SK-N-SH treated with all-trans-retinoic acid at 6 μM for 48 hours (cell line): ENCODE measurements around the gene SYTL3.

Source experiments
- TF ChIP-seq, protein P1 (sequence below): fragments of 250-450 bp; sonication (Bioruptor Pico); IDR thresholded peaks from 2 replicates; pipeline ENCODE4 v1.8.0; 2021; ENCODE audit warnings: low read depth, mild to moderate bottlenecking, moderate library complexity, borderline replicate concordance
- TF ChIP-seq, protein P2 (sequence below): fragments of 250-450 bp; sonication (Bioruptor Pico); IDR thresholded peaks from 2 replicates; pipeline ENCODE4 v1.5.1; 2020; ENCODE audit warnings: low read depth, mild to moderate bottlenecking, moderate library complexity

DNA sequence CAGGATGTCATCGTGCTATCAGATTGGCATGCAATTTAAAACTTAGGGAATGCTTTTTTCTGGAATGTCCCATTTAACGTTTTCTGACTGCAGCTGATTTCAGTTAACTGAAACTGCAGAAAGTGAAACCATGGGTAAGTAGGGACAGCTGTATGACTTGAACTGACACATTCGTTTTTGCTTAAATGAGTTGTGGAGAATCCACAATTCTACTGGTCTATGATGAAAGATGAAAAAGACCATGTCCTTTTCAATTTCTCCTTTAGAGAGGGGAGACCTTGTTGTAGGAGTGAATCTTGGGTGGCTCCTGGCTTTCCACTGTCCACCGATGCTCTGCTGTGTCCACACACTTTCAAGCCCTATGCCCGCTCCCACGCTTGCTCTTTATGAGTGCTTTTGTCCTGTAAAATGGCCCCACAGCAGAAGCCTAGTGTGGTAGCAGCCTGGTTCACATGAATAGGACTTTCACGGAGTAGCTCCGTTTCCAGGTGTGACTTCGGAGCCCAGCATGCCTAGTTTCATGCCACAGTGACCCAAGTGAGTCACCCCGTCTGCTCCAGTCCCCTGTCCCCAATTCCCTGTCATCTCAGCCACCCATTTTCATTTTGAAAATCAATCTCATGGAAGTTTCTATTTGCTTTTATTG, 27.2 kb upstream of the SYTL3 start:
- TF ChIP-seq, protein P1, sequence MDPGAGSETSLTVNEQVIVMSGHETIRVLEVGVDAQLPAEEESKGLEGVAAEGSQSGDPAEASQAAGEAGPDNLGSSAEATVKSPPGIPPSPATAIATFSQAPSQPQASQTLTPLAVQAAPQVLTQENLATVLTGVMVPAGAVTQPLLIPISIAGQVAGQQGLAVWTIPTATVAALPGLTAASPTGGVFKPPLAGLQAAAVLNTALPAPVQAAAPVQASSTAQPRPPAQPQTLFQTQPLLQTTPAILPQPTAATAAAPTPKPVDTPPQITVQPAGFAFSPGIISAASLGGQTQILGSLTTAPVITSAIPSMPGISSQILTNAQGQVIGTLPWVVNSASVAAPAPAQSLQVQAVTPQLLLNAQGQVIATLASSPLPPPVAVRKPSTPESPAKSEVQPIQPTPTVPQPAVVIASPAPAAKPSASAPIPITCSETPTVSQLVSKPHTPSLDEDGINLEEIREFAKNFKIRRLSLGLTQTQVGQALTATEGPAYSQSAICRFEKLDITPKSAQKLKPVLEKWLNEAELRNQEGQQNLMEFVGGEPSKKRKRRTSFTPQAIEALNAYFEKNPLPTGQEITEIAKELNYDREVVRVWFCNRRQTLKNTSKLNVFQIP (CRISPR knock-in tag), result no peak
- TF ChIP-seq, protein P2, sequence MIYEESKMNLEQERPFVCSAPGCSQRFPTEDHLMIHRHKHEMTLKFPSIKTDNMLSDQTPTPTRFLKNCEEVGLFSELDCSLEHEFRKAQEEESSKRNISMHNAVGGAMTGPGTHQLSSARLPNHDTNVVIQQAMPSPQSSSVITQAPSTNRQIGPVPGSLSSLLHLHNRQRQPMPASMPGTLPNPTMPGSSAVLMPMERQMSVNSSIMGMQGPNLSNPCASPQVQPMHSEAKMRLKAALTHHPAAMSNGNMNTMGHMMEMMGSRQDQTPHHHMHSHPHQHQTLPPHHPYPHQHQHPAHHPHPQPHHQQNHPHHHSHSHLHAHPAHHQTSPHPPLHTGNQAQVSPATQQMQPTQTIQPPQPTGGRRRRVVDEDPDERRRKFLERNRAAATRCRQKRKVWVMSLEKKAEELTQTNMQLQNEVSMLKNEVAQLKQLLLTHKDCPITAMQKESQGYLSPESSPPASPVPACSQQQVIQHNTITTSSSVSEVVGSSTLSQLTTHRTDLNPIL (CRISPR knock-in tag), result no peak
